ENCODE data around the gene SLC35F1.

SLC35F1 gene

DNA sequence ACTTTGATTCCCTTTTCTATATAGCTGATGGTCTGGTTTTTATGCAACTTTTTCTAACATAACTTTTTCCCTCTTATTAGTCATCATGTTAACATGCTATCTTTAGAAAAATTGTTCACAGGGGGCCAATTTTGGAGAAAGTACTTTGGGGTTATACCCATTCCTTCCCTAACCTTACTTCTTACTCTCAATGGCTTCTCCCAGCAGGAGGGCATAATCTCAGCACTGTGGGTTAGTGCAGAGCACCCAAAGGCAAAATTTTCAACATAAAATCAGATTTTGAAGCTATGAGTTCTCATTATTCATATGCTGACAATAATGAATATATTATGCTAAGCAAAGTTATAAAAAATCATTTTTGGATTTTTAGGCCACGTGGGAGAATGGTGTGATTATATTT is 299.2 kb downstream of the SLC35F1 start:
- DNase-seq: no peak

DNA sequence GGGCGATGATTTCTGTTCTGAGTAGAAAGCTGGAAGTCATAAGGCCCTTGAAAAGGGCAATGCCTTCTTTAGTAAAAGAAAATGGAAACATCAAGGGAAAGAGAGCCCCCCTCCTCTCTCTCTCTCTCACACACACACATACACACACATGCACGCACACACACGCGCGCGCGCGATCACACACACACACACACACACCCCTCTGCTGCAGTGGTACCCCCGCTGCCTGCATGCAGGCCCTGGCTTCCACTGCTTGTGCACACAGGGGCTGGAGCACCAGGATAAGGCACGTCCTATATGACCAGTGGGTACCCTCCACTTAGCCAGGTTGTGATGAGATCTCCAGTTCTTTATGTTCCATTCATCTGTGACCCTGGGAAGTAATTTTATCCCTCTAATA is 300.9 kb downstream of the SLC35F1 start:
- no peak for DNase-seq

DNA sequence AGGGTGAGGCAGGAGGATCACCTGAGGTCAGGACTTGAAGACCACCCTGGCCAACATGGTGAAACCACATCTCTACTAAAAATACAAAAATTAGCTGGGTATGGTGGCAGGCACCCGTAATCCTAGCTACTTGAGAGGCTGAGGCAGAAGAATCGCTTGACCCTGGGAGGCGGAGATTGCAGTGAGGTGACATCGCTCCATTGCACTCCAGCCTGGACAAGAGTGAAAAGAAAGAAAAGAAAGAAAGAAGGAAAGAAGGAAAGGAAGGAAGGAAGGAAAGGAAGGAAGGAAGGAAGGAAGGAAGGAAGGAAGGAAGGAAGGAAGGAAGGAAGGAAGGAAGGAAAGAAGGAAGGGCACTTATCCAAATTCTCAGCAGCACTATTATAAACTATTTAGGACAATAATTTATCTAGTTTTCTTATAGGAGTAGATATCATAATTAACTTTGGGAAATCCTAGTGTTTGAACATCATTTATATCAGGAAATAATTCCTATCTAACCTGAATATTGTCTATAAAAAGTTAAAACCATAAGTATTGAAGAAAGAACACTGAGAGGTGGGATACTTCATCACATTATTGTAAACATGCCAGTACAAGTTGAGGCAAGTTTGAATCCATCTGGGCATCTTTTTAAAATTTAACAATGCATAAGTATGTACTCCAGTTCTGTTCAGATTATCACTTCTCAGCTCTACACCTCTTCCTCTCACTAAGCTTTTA is 305.5 kb downstream of the SLC35F1 start:
- no peak for DNase-seq

DNA sequence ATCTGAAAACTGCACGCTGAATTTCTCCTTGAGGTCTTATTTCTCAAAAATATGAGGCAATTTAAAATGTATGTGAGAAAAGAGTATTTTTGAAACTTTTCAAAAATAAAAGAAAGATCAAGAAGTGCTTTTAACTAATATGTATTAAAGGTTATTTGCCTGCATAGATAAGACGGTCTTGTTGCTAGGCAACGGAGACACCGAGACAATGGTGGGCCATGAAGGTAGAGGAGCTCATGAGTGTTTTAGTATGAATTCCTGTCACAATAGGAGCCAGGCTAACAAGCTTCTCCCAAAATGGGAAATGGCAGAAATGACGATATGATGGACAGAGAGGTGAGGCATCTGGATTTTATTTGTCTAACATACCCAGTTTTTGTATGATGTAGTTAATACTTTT is 308.2 kb downstream of the SLC35F1 start:
- DNase-seq: no peak

DNA sequence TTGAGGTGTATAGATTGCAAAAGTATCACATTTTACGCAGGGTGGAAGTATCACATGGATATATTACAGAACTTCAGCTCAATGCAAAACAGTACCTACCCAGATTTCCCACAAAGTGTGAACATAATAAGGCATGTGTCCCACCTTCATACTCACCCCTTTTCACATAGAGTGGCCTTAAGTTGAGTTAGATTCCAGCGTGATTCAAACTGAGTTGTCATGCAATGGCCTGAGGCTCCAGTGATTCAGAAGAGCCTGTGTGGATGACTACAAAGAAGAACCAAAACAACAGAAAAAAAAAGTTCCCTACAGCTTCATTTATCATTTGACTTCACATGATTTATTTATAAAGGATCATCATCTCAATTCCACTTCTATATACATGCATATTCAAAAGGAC is 309.7 kb downstream of the SLC35F1 start:
- DNase-seq: no peak

DNA sequence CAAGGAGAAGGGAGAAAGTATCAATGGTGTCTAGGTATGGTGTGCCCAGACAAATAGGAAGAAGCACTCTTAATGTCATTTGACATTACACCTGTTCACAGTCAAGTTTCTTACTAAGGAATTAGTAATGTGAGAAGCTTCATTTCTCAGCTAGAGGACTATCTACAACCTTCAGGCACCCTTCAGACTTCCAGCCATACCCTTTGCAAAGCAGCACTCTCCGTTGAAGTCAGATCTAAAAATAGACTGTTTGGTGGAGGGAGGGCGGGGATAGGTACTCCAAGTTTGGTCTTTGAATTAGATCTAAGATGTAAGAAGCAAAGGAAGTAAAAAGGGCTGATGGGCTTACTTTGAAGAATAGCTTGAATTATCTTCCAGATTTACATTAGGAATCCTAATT is 311.1 kb downstream of the SLC35F1 start:
- no peak for DNase-seq

DNA sequence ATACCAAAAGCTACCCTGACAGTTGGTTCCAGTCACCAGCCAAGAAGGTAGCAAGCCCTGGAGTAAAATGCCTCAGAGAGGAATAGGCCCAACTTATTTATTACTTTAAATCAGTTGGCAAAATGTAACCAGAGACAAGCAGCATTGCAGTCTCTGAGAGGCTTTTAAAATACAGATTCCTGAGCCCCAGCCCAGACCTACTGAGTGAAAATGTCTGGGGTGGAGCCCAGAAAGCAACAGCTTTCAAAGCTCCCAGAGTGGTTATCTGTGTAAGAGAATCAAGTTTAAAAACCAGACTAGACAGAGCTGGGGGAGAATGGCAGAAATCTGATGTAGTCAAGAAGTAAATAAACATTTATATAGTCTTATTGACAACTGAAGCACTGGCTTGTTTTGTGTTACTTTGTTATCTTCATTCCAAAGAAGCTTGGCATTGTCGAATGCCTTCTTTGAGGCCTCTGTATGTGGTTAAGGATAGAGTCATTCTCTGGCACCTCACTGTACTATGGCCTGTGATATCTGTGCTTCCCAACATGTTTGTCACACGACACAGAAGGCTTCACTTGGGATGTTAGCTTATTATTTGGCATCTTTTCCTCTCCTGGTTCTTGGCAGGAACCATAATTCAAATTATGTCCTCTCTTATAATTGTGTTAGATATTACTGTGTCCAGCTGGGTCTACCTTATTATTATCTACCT is 313.5 kb downstream of the SLC35F1 start:
- no peak for DNase-seq

DNA sequence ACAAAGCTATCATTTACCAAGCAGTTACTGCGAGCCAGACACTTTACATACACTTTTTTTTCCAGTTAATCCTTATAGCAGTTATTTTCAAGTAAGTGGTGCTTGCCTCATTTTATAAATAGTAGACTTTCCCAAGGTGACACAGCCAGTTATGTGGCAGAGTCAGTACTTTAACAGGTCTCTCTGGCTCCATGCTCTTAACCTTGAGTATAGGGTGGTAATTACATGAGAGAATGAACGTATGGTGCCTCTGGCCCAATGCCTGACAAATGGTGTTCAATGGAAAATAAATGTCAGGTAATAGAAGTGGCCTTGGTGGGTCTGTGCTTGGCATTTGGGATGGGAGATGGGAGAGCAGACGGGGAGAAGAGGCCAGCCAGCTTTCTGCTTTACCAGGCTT is 316.3 kb downstream of the SLC35F1 start:
- no peak for DNase-seq

DNA sequence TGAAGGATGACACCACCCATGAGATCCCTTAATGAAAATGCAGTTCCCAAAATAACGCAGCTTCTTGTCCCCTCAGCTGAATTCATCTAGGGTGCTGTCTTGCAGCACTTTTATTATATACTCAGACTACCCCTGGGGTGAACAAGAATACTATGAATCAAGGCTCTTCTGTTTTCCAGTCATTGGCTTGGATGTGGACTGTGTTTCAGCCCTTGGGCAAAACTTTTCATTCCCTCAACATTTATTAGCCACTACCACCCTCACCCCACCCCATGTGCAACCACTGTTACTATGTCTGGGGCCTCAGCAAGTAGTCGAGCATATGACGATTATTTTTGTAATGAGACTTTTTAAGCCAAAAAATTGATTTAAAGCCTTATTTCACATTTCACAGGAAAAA is 321.8 kb downstream of the SLC35F1 start:
- no peak for DNase-seq

DNA sequence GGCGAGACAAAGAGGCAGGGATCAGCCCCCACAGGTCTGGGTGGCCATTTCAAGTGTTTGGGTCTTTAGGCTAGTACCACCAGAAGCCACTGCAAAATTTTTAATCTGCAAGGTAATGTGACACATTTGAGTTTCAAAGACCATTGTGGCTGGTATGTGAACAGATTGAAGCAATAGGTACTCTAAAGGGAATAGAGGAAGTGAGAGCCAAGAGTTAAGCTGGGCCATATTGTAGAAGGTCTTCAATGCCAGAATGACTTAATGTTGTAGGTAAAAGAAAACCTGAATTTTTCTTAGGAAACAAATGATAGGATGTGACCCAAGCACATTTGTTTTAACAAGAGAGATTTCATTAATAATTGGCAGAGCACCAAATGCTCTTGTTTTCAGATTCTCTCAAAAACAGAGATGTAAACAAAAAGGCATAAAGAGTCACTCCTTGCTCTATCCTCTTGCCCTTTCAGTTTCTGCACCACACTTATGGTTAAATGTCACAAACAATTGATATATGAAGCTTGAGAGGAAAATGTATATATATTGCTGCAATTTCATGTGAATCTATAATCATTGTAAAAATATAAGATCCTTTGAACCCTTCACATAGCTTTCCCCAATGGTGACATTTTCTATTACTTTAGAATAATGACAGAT is 333.9 kb downstream of the SLC35F1 start:
- no peak for DNase-seq

DNA sequence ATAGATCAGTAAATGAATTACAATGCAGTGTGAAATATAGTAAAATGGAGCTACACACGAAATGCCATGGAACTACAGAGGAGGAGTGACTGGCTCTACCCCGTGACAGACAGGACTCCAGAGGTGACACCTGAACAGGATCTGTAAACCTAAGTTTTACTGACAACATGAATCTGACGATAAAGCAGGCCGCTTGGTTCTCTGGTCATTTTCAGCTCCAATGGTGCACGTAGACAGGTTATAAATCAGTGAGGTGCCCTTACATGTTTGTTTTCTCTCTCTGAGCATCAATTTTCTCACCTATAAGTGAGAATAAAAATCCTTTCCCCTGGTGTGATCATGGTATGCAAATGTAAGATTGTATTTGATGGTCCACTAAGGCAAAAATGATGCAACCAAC is 339.3 kb downstream of the SLC35F1 start:
- DNase-seq: no peak

DNA sequence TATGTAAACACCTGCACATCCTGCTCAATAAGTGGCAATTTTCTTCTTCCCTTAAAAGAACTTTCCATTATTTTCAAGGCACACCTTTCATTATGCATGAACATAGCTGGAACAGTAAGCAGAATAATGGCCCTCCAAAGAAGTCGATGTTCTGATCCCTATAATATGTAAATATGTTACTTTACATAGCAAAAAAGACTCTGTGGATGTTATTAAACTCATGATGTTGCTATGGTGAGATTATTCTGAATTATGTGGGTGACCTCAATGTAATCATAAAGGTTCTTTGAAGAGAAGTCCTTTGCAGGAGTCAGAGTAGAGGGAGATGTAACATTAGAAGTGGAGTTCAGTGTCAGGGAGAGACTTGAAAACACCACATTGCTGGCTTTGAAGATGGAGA is 341.1 kb downstream of the SLC35F1 start:
- no peak for DNase-seq

DNA sequence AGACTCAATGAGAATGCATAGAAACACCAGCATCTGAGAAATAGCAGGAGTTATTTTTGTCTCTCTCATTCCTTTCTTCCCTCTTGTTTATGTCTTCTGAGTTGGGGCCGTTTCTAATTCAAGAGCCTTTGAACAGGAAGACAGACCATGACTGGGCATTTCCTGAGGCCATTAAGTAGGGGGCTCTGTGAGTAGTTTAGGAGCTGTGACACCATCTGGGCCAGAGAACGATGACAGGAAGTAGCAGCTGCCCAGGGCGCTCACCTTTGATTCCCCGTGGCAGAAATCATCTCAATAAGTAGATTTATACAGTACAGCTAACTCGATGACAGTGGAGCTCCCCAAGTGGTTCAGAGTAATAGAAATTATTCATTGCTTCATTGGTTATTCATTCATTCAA is 342.6 kb downstream of the SLC35F1 start:
- no peak for DNase-seq

DNA sequence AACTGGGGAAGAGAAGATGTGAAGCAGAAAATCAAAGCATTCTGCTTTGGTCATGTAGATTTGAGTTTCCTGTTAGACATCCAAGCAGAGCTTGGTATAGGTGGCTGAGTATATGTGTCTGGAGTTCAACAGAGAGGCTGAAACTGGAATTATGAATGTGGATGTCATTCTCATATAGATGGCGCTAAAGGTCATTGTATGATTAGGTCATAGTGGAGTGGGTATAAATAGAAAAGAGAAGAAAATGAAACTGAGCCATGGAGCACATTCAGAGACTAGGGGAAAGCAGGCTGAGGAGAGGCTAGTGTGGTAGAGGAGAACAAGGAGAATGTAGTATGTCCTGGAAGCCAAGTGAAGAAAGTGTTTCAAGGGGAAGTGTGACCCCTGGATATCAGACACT is 345.4 kb downstream of the SLC35F1 start:
- DNase-seq: no peak

DNA sequence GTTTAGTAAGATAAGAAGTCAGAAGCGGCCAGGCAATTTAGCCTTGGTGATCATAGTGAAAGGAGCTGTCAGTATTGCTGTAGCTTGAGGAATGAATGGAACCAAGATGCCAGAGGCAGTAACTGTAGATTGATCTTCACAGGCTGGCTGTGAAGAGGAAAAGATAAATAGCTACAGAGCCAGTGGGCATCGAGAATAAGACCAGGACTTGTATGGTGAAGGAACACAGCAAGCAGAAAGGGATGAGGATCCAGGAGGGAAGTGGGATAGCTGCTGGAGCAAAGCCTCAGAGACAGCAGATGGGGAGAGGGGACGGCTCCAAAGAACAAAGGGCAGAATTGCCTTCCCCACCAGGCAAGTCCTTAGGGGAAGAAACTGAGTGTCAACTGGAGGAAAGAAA is 346.7 kb downstream of the SLC35F1 start:
- no peak for DNase-seq

DNA sequence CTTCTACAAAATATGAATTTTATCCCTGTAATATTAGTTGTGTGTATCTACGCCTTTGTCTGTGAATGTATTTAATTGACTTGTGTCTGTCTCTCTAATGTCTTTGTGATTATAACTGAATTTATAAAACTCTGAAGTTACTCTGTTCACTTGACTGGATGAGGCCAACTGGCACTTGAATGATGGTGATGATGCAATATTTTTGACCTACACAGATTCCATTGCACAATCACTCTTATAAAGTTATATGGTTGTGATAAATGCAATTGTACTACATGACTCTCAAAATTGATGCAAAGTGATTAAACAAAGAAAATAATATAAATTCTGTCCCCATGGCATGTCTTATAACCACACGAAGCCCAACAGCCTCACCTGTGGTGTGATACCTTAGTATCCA is 353.8 kb downstream of the SLC35F1 start:
- no peak for DNase-seq

DNA sequence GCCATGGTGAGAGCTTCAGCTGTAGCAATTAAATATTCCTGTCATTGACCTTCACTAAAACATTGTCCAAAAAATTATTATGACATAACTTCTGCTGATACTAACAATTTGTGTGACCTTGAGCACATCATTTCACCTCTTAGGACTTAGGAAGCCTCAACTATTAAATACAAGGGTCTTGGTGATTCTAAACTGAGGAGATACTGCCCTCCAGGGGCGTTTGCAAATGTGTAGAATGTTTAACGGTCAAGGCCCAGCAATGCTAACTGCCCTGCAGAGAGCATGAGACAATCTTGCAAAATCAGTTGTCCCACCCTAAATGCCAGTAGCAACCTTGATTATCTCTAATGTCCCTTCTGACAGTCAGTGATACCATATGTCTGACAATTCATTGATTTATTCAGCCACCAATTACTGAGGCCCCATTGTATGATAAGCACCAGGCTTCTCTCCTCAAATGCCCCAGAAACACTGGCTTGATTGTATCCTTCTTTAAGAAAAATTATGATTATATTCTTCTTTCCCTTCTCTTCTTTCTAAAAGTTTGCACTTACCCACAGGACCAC is 356.9 kb downstream of the SLC35F1 start:
- no peak for DNase-seq

DNA sequence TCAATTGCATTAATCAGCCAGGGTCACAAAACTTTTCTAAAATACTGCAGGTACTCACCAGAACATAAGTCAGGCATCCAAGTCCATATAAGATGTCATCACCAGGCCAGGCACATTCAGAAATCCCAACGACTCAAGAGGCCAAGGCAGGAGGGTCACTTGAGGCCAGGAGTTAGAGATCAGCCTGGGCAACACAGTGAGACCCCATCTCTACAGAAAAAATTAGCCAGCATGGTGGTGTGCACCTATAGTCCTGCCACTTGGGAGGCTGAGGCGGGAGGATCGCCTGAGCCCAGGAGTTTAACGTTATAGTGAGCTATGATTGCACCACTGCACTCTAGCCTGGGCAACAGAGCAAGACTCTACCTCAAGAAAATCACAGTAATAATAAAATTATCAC is 362.6 kb downstream of the SLC35F1 start:
- DNase-seq: no peak

DNA sequence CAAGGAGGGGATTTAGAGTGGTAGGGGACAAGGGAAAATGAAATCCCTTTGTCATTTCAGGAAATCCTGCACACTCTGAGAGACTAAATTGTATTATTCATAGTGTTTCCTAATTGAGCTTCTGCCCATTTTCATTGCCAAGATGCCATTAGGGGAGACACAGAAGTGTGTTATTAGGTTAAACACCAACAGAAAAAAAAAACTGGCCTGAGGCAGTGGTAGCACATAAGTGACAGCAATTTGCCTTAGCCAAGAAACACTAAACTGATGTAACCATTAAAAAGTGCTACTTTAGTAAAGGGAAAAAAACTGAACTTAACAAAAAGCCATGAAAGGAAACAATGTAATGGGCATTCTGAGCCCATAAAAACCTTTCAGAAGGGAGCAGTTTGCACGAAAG is 370.6 kb downstream of the SLC35F1 start:
- DNase-seq: no peak

DNA sequence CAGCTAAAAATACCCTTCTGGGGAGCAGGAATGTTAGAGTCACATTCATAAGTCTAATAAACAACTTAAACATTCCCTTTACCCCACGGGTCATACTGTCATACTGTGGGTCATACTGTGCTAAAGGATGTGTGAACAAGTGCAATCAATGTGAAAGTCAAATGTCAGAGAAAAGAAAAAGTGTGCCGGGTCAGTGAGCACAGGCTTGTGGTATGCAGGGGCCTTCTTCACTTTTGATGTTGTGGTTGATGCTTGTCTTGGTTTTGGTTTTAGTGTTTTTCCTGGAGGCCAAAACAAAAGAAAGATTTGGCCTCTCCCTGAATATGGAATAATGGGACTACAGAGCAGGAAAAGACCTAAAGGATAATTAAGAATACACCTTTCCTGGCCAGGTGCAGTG is 373.1 kb downstream of the SLC35F1 start:
- no peak for DNase-seq

DNA sequence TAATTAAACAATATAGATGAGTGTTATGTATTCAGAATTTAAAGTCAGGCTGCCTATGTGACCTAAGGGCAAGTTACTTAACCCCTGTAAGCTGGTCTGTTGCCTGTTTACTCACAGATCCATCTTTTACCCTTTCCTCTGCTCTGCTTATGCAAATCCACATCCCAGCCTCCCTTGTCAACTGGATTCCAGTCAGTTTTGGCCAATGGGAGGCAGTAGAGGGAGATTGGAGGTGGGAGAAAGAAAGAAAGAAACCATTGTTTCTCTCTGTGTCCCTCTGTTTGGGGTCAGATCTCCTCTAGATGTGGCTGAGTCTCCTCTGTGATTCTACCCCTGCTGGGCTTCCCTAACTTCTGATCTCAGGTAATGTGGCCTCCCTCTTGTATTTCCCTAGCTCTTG is 374.2 kb downstream of the SLC35F1 start:
- no peak for DNase-seq

DNA sequence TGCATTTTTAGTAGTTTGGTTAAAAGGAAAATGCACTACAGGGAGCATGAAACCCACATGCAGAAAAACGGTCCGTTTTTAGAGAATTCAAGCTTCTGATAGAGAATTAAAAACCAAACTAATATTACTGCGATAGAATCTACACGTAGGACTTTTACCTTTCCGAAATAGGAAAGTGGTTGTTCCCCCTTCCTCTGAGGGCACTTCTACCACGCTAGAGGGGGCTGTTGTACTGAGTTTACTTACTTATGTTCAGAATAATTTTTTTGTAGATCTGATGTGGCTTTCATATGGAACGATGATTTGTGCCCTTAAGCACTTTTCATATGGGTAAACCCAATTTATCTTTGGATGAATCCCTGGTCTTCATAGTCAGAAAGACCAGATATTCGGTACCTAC is 376.7 kb downstream of the SLC35F1 start:
- peak; percentile 69 for DNase-seq

DNA sequence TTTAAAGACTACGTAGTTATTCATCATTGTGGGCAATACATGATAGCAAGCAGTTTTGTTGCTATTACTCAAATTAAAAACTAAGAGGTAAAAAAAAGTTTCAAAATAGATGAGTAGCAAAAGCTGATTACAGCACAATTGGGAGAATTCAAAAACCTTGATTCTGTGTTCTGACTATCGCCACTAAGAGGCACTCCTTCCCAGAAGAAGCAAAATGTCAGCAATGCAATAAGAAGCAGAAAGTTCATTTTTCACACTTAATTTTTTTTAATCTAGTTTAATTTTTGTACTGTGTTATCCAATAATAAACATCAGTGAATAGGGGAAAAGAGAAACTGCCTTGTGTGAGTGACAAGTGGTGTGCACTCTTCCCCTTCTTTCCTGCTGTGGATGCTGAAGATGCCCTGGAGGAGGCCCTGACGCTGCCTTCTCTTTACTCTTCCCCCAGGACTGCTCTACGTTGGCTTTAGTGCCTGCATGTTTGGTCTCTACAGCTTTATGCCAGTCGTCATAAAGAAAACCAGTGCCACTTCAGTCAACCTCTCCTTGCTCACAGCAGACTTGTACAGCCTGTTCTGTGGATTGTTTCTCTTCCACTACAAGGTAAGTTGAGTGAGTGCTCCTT is 377.8 kb downstream of the SLC35F1 start:
- DNase-seq: no peak

DNA sequence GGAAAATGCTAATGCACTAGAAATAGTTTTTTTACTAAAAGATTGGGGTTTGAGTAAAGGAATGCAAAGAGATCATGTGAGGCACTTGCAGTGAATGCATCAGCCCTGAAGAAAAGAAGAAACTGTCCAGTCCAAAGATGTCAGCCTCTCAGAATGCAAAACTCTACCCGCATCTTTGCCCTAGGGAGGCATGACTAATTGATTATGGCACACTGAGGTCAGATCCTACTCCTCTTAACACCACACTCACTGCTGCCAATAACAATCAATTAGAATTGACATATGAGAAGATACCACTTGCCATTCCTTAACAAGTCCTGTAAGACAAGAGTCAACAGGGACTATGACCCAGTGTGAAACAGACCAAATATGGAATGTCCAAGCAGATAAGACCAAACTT is 378.7 kb downstream of the SLC35F1 start:
- no peak for DNase-seq
